ENCODE measurements around the gene PTPRN2.

PTPRN2 gene

GRCh38 chr7:157977717-157978496 lies 609.7 kb downstream of the PTPRN2 start:
- no peak for DNase-seq

- no peak for DNase-seq
Measured at GRCh38 chr7:157977306-157977705, 610.3 kb downstream of the PTPRN2 start.

DNA sequence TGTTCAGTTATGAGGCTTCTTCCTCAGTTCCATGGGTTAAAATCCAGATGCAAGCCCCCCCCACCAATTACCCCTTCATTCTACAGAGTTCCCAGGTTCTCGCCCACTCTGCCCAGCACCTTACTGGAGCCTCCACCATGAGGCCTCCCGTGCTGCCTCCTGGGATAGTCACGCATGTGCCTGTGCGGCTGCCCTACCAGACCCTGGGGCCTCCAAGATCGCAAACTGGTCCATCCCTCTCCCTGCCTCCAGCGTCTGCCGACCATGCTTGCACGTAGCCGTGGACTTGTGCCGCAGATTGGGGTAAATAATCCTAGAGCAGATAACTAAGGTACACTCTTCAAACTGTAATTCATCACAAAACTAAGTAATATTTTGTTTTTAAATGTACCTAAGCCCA lies 611.2 kb downstream of the PTPRN2 start:
- DNase-seq: no peak

- DNase-seq: no peak
Measured at GRCh38 chr7:157975401-157976372, 611.9 kb downstream of the PTPRN2 start.

GRCh38 chr7:157974678-157975230 lies 612.9 kb downstream of the PTPRN2 start:
- DNase-seq: no peak

GRCh38 chr7:157973971-157974677 lies 613.5 kb downstream of the PTPRN2 start:
- DNase-seq: no peak

DNA sequence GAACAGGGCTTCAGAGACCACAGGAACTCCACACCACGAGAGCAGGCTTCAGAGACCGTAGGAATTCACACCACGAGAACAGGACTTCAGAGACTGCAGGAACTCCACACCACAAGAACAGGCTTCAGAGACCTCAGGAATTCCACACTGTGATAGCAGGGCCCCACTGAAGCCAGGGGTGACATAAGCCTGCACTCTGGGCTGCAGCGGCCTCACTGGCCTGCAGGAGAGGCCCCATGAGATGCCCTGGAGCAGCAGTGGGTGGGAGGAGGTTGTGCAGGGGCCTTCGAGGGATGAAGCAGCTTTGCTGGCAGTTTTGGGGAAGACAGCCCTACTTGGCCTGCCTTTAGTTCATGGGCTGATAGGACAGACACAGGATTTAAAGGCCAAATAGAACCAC lies 614.7 kb downstream of the PTPRN2 start:
- no peak for DNase-seq

DNA sequence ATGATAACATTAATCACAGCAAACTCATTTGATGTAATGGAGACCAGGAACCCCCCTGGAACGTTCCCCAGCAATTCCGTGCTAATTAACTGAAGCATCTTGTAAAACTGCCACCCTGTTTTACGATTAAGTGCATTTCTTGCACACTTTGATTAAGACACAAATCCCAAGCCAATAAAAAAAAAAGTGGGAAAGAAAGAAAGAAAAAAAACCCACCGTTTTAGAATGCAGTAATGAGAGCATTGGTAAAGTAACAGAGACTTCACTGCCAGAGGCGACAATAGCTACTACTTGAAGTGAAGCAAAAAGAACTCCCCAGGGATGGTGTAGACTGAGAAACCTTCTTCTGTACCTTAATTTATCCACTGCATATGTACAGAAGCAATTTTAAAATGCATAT lies 616.1 kb downstream of the PTPRN2 start:
- DNase-seq: no peak

DNA sequence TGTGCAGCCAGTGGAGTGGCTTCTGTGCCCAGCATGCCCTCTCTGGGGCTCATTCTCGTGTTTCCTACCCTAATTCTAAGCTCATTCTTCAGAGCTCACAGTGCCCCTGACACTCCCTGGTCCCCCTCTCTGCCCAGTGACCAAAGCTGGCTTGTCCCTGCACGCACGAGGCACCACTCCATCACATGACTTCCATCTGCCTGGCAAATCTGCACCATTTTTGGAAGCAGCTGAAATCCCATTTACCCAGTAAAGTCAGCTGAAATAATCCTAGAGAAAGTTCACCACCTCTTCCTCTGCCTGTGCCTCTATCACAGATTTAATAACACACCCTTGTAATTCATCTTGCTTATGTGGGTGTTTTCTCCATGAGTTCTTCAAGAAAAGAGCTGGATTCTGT lies 616.9 kb downstream of the PTPRN2 start:
- no peak for DNase-seq

DNA sequence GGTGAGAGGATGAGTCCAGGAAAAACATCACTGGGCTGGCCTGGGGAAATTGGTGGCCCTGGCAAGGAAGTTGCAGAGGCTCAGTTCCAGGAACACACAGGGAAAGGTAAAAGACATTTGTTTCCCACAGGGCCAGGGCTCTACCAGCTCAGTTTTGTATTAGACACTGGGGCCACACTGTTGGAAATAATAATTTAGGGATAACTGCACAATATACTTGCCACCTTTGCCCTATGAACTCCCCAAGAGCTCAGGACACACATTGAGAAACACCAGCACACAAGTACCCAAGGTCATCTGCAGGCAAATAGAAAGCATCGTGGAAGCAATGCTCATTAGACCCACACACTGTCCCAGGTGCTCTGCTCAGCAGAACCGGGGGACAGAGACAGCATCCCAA lies 617.6 kb downstream of the PTPRN2 start:
- no peak for DNase-seq

DNA sequence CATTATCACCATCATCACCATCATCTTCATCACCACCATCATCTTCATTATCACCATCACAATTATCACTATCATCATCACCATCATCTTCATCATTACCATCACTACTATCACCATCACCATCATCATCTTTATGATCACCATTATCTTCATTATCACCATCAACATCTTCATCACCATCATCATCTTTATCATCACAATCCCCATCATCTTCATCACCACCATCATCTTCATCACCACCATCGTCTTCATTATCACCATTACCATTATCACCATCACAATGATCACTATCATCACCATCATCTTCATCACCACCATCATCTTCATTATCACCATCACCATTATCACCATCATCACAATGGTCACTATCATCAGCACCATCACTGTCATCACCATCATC lies 621.1 kb downstream of the PTPRN2 start:
- DNase-seq: no peak

- DNase-seq: no peak
Measured at GRCh38 chr7:157964521-157964920, 623.1 kb downstream of the PTPRN2 start.

GRCh38 chr7:157964016-157964415 lies 623.6 kb downstream of the PTPRN2 start:
- no peak for DNase-seq

DNA sequence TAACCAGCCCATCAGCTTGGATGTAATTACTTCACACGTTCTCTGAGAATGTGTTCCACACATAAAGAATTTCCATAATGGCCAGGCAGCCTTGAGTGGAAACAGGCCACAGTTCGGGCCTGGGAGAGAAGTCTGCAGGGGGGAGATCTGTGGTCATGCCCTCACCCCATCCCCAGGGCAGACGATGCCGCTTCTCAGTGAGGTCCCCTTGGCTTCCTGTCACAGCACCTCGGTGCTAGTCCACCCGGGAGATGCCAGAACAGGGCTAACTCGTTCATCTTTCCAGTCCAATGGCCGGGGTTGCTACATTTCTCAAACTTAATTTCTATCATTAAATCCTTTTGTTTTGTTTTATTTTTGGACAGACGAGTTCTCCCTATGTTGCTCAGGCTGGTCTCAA lies 624.1 kb downstream of the PTPRN2 start:
- DNase-seq: no peak

DNA sequence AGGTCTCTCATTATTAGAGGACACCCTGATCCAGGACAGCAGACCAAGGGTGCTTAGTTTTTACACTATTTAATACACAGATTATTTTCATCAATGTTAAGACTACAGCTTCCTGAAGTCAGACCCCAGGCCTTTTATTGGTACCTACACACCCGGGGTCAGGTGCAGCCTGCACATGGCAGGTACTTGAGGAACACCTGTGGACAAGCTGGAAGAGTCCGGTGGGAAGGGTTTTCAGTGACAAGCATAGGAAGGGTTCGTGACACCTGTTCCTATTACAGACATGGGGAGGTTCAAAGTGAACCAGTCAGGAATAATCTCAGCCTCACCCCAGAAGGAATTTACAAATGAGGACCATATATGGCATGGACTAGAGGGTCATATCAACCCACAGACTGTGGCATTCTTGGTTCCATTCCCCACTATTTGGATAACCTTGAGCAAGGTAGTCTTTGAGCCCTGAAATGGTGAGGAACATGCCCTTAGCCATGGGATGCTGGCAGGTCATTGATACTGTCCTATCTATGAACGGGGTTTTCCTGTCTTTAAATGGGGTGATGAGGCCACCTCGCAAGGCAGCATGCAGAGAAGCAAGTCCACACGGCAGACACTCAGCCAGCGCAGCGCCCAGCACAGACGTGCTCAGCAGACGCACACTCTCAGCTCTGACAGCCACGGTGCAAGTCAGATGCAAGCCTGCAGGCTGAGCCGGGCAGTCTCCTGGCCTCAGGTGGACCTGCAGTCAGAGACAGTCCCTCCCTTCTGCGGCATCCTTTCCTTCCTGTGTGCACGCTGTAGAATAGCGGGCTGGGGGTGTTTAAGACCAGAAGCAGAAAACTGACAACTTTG lies 624.9 kb downstream of the PTPRN2 start:
- DNase-seq: no peak

DNA sequence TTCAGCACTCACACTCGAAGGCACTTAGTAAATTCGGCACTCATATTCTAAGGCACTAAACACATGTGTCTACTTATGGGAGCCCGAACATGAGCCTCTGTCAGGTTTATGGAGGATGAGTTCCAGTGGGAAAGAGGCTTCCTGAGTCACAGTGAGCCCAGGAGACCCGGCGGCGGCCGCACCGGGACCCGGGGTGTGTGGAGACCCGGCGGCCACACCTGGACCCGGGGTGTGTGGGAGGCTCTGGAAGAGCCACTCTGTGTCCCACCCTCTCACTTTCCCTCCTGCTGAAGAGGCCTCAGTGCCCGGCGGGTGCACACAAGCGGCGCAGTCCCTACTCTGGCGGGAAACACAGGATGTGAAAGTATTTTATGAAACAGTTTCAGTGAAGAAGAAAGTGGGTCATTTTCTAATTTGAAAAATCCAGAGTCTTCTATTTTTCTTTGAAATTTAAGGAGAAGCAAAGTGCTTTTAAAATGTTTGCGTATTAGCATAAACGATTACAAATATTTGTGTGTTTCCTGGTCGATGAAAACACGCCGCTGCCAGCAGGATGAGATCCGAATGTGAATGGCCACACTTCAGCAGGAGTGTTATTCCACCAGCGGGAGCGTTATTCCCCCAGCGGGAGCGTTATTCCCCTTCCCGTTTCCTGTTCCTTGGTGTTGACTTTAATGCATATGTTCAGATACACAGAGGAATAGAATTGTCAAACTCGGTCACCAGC lies 625.7 kb downstream of the PTPRN2 start:
- no peak for DNase-seq

DNA sequence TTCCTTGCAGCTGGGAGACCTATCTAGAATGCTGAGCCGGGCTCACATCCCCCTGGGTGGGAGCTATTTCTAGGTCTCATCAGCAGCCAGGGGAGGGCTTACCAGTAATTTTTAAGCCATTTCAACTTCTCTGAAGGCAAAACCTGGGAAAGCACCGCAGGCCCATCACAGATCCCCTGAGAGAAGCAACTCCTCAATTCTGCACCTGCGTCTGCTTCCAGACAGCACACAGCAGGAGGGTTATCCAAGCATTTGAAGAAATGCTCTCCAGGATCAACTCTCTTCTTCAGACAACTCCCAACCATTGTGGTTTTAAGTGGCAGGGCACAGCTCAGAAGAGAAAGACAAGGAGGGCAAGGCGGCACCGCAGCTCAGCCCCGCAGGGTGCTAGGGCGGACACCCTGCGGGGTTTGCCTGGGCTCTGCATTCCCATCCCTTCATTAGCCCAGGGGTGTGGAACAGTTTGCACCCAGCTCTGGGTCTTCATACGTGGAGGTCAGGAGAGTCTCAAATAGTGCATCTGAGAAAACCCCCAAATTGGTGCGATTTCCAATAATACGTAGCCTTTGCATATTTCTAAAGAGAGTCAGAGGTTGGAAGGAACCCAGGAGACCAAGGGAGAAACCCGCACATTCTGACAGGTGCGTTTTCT lies 632.1 kb downstream of the PTPRN2 start:
- DNase-seq: no peak

- no peak for DNase-seq
Measured at GRCh38 chr7:157954901-157955300, 632.7 kb downstream of the PTPRN2 start.

DNA sequence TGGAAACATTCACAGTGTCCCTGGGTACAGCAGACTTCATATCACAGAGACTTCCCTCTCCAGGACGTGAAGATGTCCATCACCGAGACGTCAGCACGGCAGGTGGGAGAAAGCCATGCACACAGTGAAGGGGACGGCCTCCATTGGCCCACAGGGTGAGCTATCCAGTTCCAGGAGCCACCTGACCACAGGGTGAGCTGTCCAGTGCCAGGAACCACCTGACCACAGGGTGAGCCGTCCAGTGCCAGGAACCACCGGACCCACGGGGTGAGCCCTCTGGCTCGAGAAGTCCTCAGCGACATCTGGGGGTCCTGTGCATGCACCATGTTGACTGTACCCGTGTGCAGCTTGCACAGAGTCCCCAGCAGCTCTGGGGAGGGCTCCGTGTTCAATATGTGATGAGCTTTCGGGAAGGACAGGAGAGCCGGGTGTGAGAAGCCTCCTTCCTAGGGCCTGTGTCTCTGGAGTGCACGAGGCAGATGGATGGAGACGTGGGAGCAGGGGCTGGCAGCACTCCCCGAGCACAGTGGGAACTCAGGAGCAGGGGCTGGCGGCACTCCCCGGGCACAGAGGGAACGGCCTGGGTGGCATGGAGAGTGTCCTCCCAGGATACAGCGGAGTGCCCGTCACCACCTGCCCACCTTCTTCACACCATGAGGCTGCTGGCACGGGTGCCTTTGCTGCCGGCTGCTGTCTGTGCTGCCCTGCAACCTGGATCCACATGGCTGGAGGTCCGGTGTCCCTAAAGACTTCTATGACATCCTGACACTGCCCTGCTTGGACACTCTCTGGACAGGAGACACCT lies 634.6 kb downstream of the PTPRN2 start:
- DNase-seq: no peak
